Measurements from ENCODE around the gene UBE3C. TPM values are rescaled to one million over a fixed set of nuclear protein-coding genes. Genes with fewer than 3 reads are reported as not detected.
"Not testable (repeated sequence)": the region's sequence is repeated elsewhere in the genome, so short reads cannot be mapped to it uniquely, and the experiment has no call there.

UBE3C gene
- total RNA-seq, 1 donor from 2014 or later = 88.3 TPM

- DNase-seq (ENCODE audit: low read depth in 2 of 2) = no peak
Observed at GRCh38 chr7:157271315-157271990, 132.7 kb downstream of the UBE3C start.

GRCh38 chr7:157271991-157272324 is 133.2 kb downstream of the UBE3C start:
- DNase-seq (ENCODE audit: low read depth in 2 of 2) = peak; percentile 90 to 94

- no peak for DNase-seq (ENCODE audit: low read depth in 2 of 2)
Observed at GRCh38 chr7:157272351-157273207, 133.9 kb downstream of the UBE3C start.

GRCh38 chr7:157273208-157274093 is 134.7 kb downstream of the UBE3C start:
- DNase-seq (ENCODE audit: low read depth in 2 of 2) = peak; percentile 75 to 84

- not testable (repeated sequence) for DNase-seq (ENCODE audit: low read depth in 2 of 2)
Observed at GRCh38 chr7:157274094-157274634, 135.4 kb downstream of the UBE3C start.

GRCh38 chr7:157274991-157275427 is 136.3 kb downstream of the UBE3C start:
- no peak for DNase-seq (ENCODE audit: low read depth in 2 of 2)

GRCh38 chr7:157276091-157276561 is 137.4 kb downstream of the UBE3C start:
- no peak for DNase-seq (ENCODE audit: low read depth in 2 of 2)

GRCh38 chr7:157276731-157277562 is 138.2 kb downstream of the UBE3C start:
- DNase-seq (ENCODE audit: low read depth in 2 of 2) = peak; percentile 68 to 83

GRCh38 chr7:157277568-157277967 is 138.8 kb downstream of the UBE3C start:
- not testable (repeated sequence) for DNase-seq (ENCODE audit: low read depth in 2 of 2)

- DNase-seq (ENCODE audit: low read depth in 2 of 2) = no peak
Observed at GRCh38 chr7:157278167-157278790, 139.6 kb downstream of the UBE3C start.

- DNase-seq (ENCODE audit: low read depth in 2 of 2) = peak in 1 of 2 donors; percentile 59
Observed at GRCh38 chr7:157278791-157279724, 140.3 kb downstream of the UBE3C start.

GRCh38 chr7:157279741-157280215 is 141.1 kb downstream of the UBE3C start:
- peak in 1 of 2 donors; percentile 23 for DNase-seq (ENCODE audit: low read depth in 2 of 2)

- no peak for DNase-seq (ENCODE audit: low read depth in 2 of 2)
Observed at GRCh38 chr7:157280216-157280841, 141.6 kb downstream of the UBE3C start.

- DNase-seq (ENCODE audit: low read depth in 2 of 2) = no peak
Observed at GRCh38 chr7:157281221-157281998, 142.7 kb downstream of the UBE3C start.

- no peak for DNase-seq (ENCODE audit: low read depth in 2 of 2)
Observed at GRCh38 chr7:157282141-157282801, 143.5 kb downstream of the UBE3C start.

- no peak for DNase-seq (ENCODE audit: low read depth in 2 of 2)
Observed at GRCh38 chr7:157284229-157285014, 145.7 kb downstream of the UBE3C start.

Data from lung microvascular endothelial cell (primary cell).